ENCODE measurements around the gene STX11.
A peak's percentile ranks its signal among the peaks of the same experiment; 100 is the strongest.

Gene STX11

GRCh38 chr6:144149894-144150709, at the start of gene STX11:
Gene STX11, plus strand, starts transcription at chr6:144150517. Its CDS starts 36,111 bp downstream, at chr6:144186628.
- Histone ChIP-seq H3K9me3 (ENCODE audit: insufficient read depth, low read length, severe bottlenecking) (no peaks in the 10 kb centered on the region), H3K27ac (ENCODE audit: low read length) (0 out of 2 replicates have a peak within 1 kb of the TSS, but pooled peaks have one; percentile 18), H3K4me3 (ENCODE audit: low read depth in 1 of 2, low read length in 2 of 2) (peak within 1 kb of the TSS; percentile 46 to 71), H3K79me2 (ENCODE audit: insufficient read depth, low read length) (no peaks in the 10 kb centered on the region), H4K20me1 (ENCODE audit: insufficient read depth, low read length) (no peaks in the 10 kb centered on the region), H2AFZ (ENCODE audit: low read depth, low read length) (peak within 1 kb of the TSS; percentile 68), H3K9ac (ENCODE audit: low read depth, low read length) (peak within 1 kb of the TSS; percentile 57), H3K4me1 (ENCODE audit: insufficient read depth, low read length) (peaks cover 20% of the 10 kb centered on the region), H3K4me2 (ENCODE audit: insufficient read depth, low read length) (peak within 1 kb of the TSS; percentile 89), H3K36me3 (ENCODE audit: insufficient read depth, low read length) (no peaks in the 10 kb centered on the region), H3K27me3 (ENCODE audit: insufficient read depth, low read length, poor library complexity) (peaks cover 32% of the 10 kb centered on the region)
- ATAC-seq (ENCODE audit: insufficient read depth, low read depth) (peak; percentile 93), DNase-seq (peak; percentile 79)
- TF ChIP-seq CTCF (IDR thresholded peaks at IDR 0.05; ENCODE audit: borderline replicate concordance, extremely low read depth, low read length, poor library complexity, severe bottlenecking) (no peak), EZH2 (IDR thresholded peaks at IDR 0.05; ENCODE audit: borderline replicate concordance, low read depth, low read length, severe bottlenecking) (peak; percentile 70)

GRCh38 chr6:144103026-144103563, 47.2 kb upstream of the STX11 start:
- Histone ChIP-seq H3K4me3 (ENCODE audit: low read depth in 1 of 2, low read length in 2 of 2) (no peak overlapping the region), H3K9ac (ENCODE audit: low read depth, low read length) (no peak overlapping the region), H2AFZ (ENCODE audit: low read depth, low read length) (no peak overlapping the region), H3K36me3 (ENCODE audit: insufficient read depth, low read length) (no peaks in the 10 kb centered on the region), H3K9me3 (ENCODE audit: insufficient read depth, low read length, severe bottlenecking) (no peaks in the 10 kb centered on the region), H3K27me3 (ENCODE audit: insufficient read depth, low read length, poor library complexity) (no peaks in the 10 kb centered on the region), H3K4me1 (ENCODE audit: insufficient read depth, low read length) (no peaks in the 10 kb centered on the region), H4K20me1 (ENCODE audit: insufficient read depth, low read length) (no peaks in the 10 kb centered on the region), H3K27ac (ENCODE audit: low read length) (no peak overlapping the region), H3K4me2 (ENCODE audit: insufficient read depth, low read length) (no peak overlapping the region), H3K79me2 (ENCODE audit: insufficient read depth, low read length) (no peaks in the 10 kb centered on the region)
- no peak for TF ChIP-seq EZH2 (IDR thresholded peaks at IDR 0.05; ENCODE audit: borderline replicate concordance, low read depth, low read length, severe bottlenecking)
- no peak for TF ChIP-seq CTCF (IDR thresholded peaks at IDR 0.05; ENCODE audit: borderline replicate concordance, extremely low read depth, low read length, poor library complexity, severe bottlenecking)
- ATAC-seq (ENCODE audit: insufficient read depth, low read depth): no peak
- DNase-seq: no peak

- ATAC-seq (ENCODE audit: insufficient read depth, low read depth) (no peak), DNase-seq (no peak)
- Histone ChIP-seq H3K9me3 (ENCODE audit: insufficient read depth, low read length, severe bottlenecking) (no peaks in the 10 kb centered on the region), H3K79me2 (ENCODE audit: insufficient read depth, low read length) (no peaks in the 10 kb centered on the region), H3K27ac (ENCODE audit: low read length) (no peak overlapping the region), H3K27me3 (ENCODE audit: insufficient read depth, low read length, poor library complexity) (no peaks in the 10 kb centered on the region), H3K4me3 (ENCODE audit: low read depth in 1 of 2, low read length in 2 of 2) (no peak overlapping the region), H3K4me1 (ENCODE audit: insufficient read depth, low read length) (no peaks in the 10 kb centered on the region), H3K4me2 (ENCODE audit: insufficient read depth, low read length) (no peak overlapping the region), H3K36me3 (ENCODE audit: insufficient read depth, low read length) (no peaks in the 10 kb centered on the region), H3K9ac (ENCODE audit: low read depth, low read length) (no peak overlapping the region), H2AFZ (ENCODE audit: low read depth, low read length) (no peak overlapping the region), H4K20me1 (ENCODE audit: insufficient read depth, low read length) (no peaks in the 10 kb centered on the region)
- TF ChIP-seq EZH2 (IDR thresholded peaks at IDR 0.05; ENCODE audit: borderline replicate concordance, low read depth, low read length, severe bottlenecking): no peak
- TF ChIP-seq CTCF (IDR thresholded peaks at IDR 0.05; ENCODE audit: borderline replicate concordance, extremely low read depth, low read length, poor library complexity, severe bottlenecking): no peak
Observed at GRCh38 chr6:144104488-144104887, 45.8 kb upstream of the STX11 start.

Data from DND-41 (cell line).